Hepatocyte (in vitro differentiated cells): ENCODE results near the gene ZFHX3. TPM values are rescaled to one million over a fixed set of nuclear protein-coding genes. Genes with fewer than 3 reads are reported as not detected.
A peak's percentile ranks its signal among the peaks of the same experiment; 100 is the strongest.

Source experiments
- DNase-seq: peaks from one replicate; pipeline ENCODE4 v3.0.0-alpha.2; 2016; ENCODE audit warnings: low spot score
- H2AFZ ChIP-seq: fragments of 200-600 bp; sonication (generic); 2 replicates; pipeline ENCODE4 v1.6.0; 2016; ENCODE audit warnings: antibody characterized with exemption, mild to moderate bottlenecking
- H3K27ac ChIP-seq: fragments of 200-600 bp; sonication (generic); 2 replicates; pipeline ENCODE4 v1.5.1; 2016; ENCODE audit warnings: mild to moderate bottlenecking
- H3K27me3 ChIP-seq: fragments of 200-600 bp; sonication (generic); 2 replicates; pipeline ENCODE4 v1.6.1; 2016
- H3K36me3 ChIP-seq: fragments of 200-600 bp; sonication (generic); replicated peaks from 2 replicates; pipeline ENCODE4 v1.5.1; 2016; ENCODE audit warnings: low read depth; ENCODE audit not compliant: insufficient read depth
- H3K4me1 ChIP-seq: fragments of 200-600 bp; sonication (generic); 2 replicates; pipeline ENCODE4 v1.5.1; 2016; ENCODE audit warnings: mild to moderate bottlenecking, moderate library complexity; ENCODE audit not compliant: insufficient read depth
- H3K4me2 ChIP-seq: fragments of 200-600 bp; sonication (generic); 2 replicates; pipeline ENCODE4 v1.6.0; 2016
- H3K4me3 ChIP-seq: fragments of 200-600 bp; sonication (generic); 2 replicates; pipeline ENCODE4 v1.5.1; 2016; ENCODE audit warnings: mild to moderate bottlenecking
- H3K79me2 ChIP-seq: fragments of 200-600 bp; sonication (generic); 2 replicates; pipeline ENCODE4 v1.6.0; 2017; ENCODE audit warnings: mild to moderate bottlenecking
- H3K9me2 ChIP-seq: fragments of 200-600 bp; sonication (generic); replicated peaks from 2 replicates; pipeline ENCODE4 v1.6.0; 2017; ENCODE audit warnings: mild to moderate bottlenecking; ENCODE audit not compliant: insufficient read depth
- H3K9me3 ChIP-seq: fragments of 200-600 bp; sonication (generic); 2 replicates; pipeline ENCODE4 v1.5.1; 2016; ENCODE audit warnings: low read depth, mild to moderate bottlenecking
- H4K20me1 ChIP-seq: fragments of 200-600 bp; sonication (generic); 2 replicates; pipeline ENCODE4 v1.6.0; 2016; ENCODE audit warnings: mild to moderate bottlenecking; ENCODE audit not compliant: insufficient read depth, poor library complexity, severe bottlenecking
- EZH2 ChIP-seq: fragments of 200-600 bp; sonication (generic); IDR thresholded peaks from 2 replicates; pipeline ENCODE4 v1.6.1; 2016; ENCODE audit warnings: antibody characterized with exemption, mild to moderate bottlenecking, borderline replicate concordance
- EZH2phosphoT487 ChIP-seq: fragments of 200-600 bp; sonication (generic); IDR thresholded peaks from one replicate; pipeline ENCODE4 v1.6.1; 2018; ENCODE audit warnings: antibody characterized with exemption, mild to moderate bottlenecking, low read depth, moderate library complexity; ENCODE audit not compliant: unreplicated experiment, severe bottlenecking
- WGBS: methylation state at CpG from one replicate; pipeline ENCODE4 v1.1.6; 2016; ENCODE audit warnings: low lambda C conversion rate; ENCODE audit errors: missing lambda C conversion rate; 5-methylcytosine and 5-hydroxymethylcytosine counted together
- polyA plus RNA-seq: library from polyadenylated mRNA; unstranded; fragments of >200 nt; fragmentation: Nextera tagmentation; extraction: Ambion mirVana; gene quantifications from 2 replicates; pipeline ENCODE4 v1.2.1, GENCODE V29; 2016
- total RNA-seq: library from RNA; depleted of rRNA; stranded (reverse); fragments of >200 nt; gene quantifications from 2 replicates; pipeline ENCODE4 v1.2.3, GENCODE V29; 2014
- TF ChIP-seq, protein P1 (sequence below): fragments of 200-600 bp; sonication (generic); IDR thresholded peaks from 2 replicates; pipeline ENCODE4 v1.5.1; 2016; ENCODE audit warnings: antibody characterized with exemption, mild to moderate bottlenecking; ENCODE audit not compliant: poor library complexity

ZFHX3 gene
- total and polyA plus RNA-seq, 2 experiments from 2014 or later, result 6.4 to 11.6 TPM

DNA sequence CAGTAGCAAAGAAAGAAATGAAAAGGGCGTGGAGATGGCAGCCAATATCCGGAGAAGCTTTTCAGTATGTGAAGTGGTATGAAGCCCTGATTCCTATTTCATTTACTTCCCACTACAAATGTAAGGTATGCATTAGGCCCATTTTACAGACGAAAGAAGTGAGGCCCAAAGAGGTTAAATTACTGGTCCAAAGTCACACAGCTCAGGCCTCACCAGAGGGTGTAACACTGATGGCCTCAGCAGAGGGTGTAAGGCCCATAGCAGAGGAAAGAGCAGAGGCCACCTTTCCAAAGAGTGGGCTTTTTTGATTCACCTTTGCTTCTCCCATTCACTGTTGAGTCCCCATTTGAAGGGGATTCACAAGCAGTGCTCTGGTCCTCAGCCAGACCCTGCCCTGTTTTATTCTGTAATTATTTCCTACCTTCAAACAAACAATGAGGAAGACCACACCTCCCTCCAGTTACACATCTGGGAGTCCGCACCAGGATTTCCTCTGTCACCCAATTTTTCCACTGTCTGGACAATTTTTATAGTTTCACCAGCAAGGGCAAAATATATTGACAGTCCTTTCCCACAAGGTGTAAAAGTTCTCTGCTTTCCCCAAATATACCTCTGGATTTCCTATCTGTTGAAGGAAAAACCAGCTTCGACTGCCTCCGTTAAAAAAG lies 7.1 kb downstream of the ZFHX3 start:
- H3K4me2 ChIP-seq, result no peak overlapping the region
- H3K9me3 ChIP-seq, result no peaks in the 10 kb centered on the region
- TF ChIP-seq EZH2phosphoT487, result no peak
- no peak for TF ChIP-seq EZH2
- TF ChIP-seq, protein P1, sequence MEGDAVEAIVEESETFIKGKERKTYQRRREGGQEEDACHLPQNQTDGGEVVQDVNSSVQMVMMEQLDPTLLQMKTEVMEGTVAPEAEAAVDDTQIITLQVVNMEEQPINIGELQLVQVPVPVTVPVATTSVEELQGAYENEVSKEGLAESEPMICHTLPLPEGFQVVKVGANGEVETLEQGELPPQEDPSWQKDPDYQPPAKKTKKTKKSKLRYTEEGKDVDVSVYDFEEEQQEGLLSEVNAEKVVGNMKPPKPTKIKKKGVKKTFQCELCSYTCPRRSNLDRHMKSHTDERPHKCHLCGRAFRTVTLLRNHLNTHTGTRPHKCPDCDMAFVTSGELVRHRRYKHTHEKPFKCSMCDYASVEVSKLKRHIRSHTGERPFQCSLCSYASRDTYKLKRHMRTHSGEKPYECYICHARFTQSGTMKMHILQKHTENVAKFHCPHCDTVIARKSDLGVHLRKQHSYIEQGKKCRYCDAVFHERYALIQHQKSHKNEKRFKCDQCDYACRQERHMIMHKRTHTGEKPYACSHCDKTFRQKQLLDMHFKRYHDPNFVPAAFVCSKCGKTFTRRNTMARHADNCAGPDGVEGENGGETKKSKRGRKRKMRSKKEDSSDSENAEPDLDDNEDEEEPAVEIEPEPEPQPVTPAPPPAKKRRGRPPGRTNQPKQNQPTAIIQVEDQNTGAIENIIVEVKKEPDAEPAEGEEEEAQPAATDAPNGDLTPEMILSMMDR, result no peak
- no peak overlapping the region for H3K27ac ChIP-seq
- H3K79me2 ChIP-seq, result peaks cover 100% of the 10 kb centered on the region
- peaks cover 57% of the 10 kb centered on the region for H3K4me1 ChIP-seq
- H3K36me3 ChIP-seq, result no peaks in the 10 kb centered on the region
- no peak overlapping the region for H3K4me3 ChIP-seq
- H2AFZ ChIP-seq, result no peak overlapping the region
- no peaks in the 10 kb centered on the region for H3K9me2 ChIP-seq
- H4K20me1 ChIP-seq, result peaks cover 2% of the 10 kb centered on the region
- WGBS, result 93% methylated on average over 6 of the region's 6 CpGs
- H3K27me3 ChIP-seq, result no peaks in the 10 kb centered on the region
- no peak for DNase-seq

DNA sequence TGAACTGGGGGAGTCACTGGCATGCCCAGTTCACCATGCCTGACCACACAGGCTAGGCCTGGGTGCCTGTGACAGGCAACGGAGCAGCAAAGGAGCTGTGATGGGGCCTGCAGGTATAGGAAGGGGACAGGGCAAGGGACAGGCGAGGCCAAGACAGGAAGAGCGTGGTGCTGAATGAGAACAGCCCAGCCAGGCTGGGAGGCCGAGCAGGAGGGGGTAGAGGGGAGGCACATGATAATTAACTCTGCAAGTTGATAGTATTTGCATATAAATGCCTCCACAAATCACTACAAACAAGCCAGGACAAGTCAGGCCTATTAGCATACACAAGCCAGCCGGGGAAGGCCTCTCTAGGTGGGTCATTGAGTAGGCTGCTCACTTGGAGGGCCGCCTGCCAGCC lies 7.8 kb downstream of the ZFHX3 start:
- peaks cover 56% of the 10 kb centered on the region for H3K4me1 ChIP-seq
- H3K9me2 ChIP-seq, result no peaks in the 10 kb centered on the region
- no peaks in the 10 kb centered on the region for H4K20me1 ChIP-seq
- no peak overlapping the region for H3K4me3 ChIP-seq
- no peak overlapping the region for H3K4me2 ChIP-seq
- peaks cover 100% of the 10 kb centered on the region for H3K79me2 ChIP-seq
- no peaks in the 10 kb centered on the region for H3K9me3 ChIP-seq
- no peak for DNase-seq
- H3K27ac ChIP-seq, result no peak overlapping the region
- no peaks in the 10 kb centered on the region for H3K27me3 ChIP-seq
- 88% methylated on average over 6 of the region's 6 CpGs for WGBS
- H3K36me3 ChIP-seq, result no peaks in the 10 kb centered on the region
- no peak overlapping the region for H2AFZ ChIP-seq
- no peak for TF ChIP-seq EZH2phosphoT487
- TF ChIP-seq EZH2, result no peak
- TF ChIP-seq, protein P1, result no peak

DNA sequence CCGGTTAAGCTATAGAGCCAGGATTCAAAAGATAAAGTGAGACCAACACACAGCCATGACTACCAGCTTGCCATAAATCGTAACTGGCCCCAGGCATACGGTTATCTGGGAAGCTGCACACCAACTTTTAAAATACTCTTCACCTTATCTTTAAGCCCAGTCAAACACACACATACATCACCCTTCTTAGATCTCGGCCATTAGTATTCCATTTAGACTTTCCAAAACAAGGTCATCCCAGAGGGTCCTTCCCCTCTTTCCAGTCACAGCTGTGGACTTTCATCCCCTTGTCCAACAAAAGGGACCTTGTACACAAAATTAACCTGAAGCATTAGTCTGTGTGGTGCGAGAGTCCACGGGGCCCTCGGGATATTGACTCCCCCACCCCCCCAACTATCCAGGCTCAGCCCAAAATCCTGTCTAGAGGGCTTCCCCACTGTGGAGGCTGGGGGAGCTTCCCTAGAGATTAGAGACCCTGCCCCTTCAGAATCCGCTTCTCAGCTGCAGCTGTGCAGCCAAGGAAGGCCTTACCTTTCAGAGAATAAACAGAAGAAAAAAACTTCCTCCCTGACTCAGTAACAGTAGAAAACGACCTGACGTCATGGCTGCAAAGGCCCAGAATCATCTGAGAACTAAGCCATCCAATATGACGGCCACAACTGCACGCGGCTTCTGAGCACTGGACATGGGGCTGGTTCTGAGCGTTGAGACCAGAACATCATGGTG lies 9.9 kb downstream of the ZFHX3 start:
- TF ChIP-seq EZH2phosphoT487, result no peak
- TF ChIP-seq EZH2, result no peak
- TF ChIP-seq, protein P1, result no peak
- no peak overlapping the region for H2AFZ ChIP-seq
- H4K20me1 ChIP-seq, result no peaks in the 10 kb centered on the region
- H3K9me3 ChIP-seq, result no peaks in the 10 kb centered on the region
- no peaks in the 10 kb centered on the region for H3K36me3 ChIP-seq
- WGBS, result 42% methylated on average over 14 of the region's 14 CpGs
- peaks cover 100% of the 10 kb centered on the region for H3K79me2 ChIP-seq
- H3K27me3 ChIP-seq, result no peaks in the 10 kb centered on the region
- no peak overlapping the region for H3K4me3 ChIP-seq
- DNase-seq, result no peak
- H3K4me1 ChIP-seq, result peaks cover 51% of the 10 kb centered on the region
- peak overlapping the region; percentile 70 for H3K4me2 ChIP-seq
- H3K9me2 ChIP-seq, result no peaks in the 10 kb centered on the region
- H3K27ac ChIP-seq, result peak overlapping the region; percentile 78
